HepG2 (cell line): ENCODE results near the gene COMMD7. TPM values are rescaled to one million over a fixed set of nuclear protein-coding genes. Genes with fewer than 3 reads are reported as not detected.

Experiments used
- DNMT1 ChIP-seq: sonication (generic); formaldehyde crosslinking; IDR thresholded peaks from 2 replicates; pipeline ENCODE4 v1.5.1; 2020; ENCODE audit warnings: mild to moderate bottlenecking, missing genetic modification reagents
- IRF2 ChIP-seq: IDR thresholded peaks from 2 replicates; pipeline ENCODE4 v1.6.1; 2018; ENCODE audit warnings: missing genetic modification reagents, missing compliant biosample characterization
- JARID2 ChIP-seq: sonication (generic); formaldehyde crosslinking; IDR thresholded peaks from 2 replicates; pipeline ENCODE4 v1.8.1; 2023; ENCODE audit warnings: missing genetic modification reagents, inconsistent platforms; ENCODE audit not compliant: insufficient replicate concordance
- RAD21 ChIP-seq: fragments of 450-650 bp; formaldehyde crosslinking; IDR thresholded peaks from 2 replicates; pipeline ENCODE4 v1.5.0; 2020; ENCODE audit warnings: mild to moderate bottlenecking
- SALL2 ChIP-seq: sonication (generic); formaldehyde crosslinking; IDR thresholded peaks from 2 replicates; pipeline ENCODE4 v1.8.1; 2023; ENCODE audit warnings: mild to moderate bottlenecking, missing genetic modification reagents, inconsistent platforms
- STAG1 ChIP-seq: sonication (generic); formaldehyde crosslinking; IDR thresholded peaks from 2 replicates; pipeline ENCODE4 v1.4.0; 2020; ENCODE audit warnings: missing genetic modification reagents
- ZFX ChIP-seq: sonication (generic); formaldehyde crosslinking; IDR thresholded peaks from 2 replicates; pipeline ENCODE4 v1.4.0; 2020; ENCODE audit warnings: mild to moderate bottlenecking, low read depth, missing genetic modification reagents, moderate library complexity
- ZNF781 ChIP-seq: sonication (generic); formaldehyde crosslinking; IDR thresholded peaks from 2 replicates; pipeline ENCODE4 v1.5.1; 2020; ENCODE audit warnings: borderline replicate concordance, mild to moderate bottlenecking, missing genetic modification reagents; ENCODE audit errors: not compliant biosample characterization
- polyA plus RNA-seq, 8 experiments: library from polyadenylated mRNA; depleted of rRNA in 3 of 8; stranded (reverse) in 7 of 8; unstranded in 1 of 8; fragments of >200 nt; fragmentation: Illumina TruSeq in 4 of 8; extraction: Trizol in 4 of 8; gene quantifications; 2 replicates each; pipeline versions ENCODE4 v1.2.1 to v1.2.3, GENCODE V29; 2011 to 2016; ENCODE audit warnings: low read depth in 4 of 8, missing spikeins in 1 of 8, mixed read lengths in 1 of 8; ENCODE audit not compliant: insufficient read depth in 1 of 8
- total RNA-seq, 5 experiments: library from RNA; depleted of rRNA; stranded (reverse); fragments of >200 nt; fragmentation: Illumina TruSeq; extraction: Trizol; gene quantifications; 2 replicates each; pipeline ENCODE4 v1.2.3, GENCODE V29; 2016; ENCODE audit warnings: low read depth in 1 of 5
- TF ChIP-seq, protein P1 (sequence below): sonication (generic); formaldehyde crosslinking; IDR thresholded peaks from 2 replicates; pipeline ENCODE4 v1.5.0; 2020; ENCODE audit warnings: mild to moderate bottlenecking, missing genetic modification reagents, moderate library complexity
- TF ChIP-seq, protein P2 (sequence below): sonication (generic); formaldehyde crosslinking; IDR thresholded peaks from 2 replicates; pipeline ENCODE4 v1.4.0; 2020; ENCODE audit warnings: low read depth, mild to moderate bottlenecking, missing genetic modification reagents
- TF ChIP-seq, protein P3 (sequence below): sonication (generic); formaldehyde crosslinking; IDR thresholded peaks from 2 replicates; pipeline ENCODE4 v1.4.0; 2020; ENCODE audit warnings: missing genetic modification reagents
- TF ChIP-seq, protein P4 (sequence below): sonication (generic); formaldehyde crosslinking; IDR thresholded peaks from 2 replicates; pipeline ENCODE4 v1.5.0; 2020; ENCODE audit warnings: missing genetic modification reagents, mild to moderate bottlenecking, borderline replicate concordance

COMMD7 gene
- total and polyA plus RNA-seq, 2 of the 13 experiments (the other 11 are each of a cell fraction or from before 2014, with no cell fraction given) = 42.1 to 53.3 TPM

DNA sequence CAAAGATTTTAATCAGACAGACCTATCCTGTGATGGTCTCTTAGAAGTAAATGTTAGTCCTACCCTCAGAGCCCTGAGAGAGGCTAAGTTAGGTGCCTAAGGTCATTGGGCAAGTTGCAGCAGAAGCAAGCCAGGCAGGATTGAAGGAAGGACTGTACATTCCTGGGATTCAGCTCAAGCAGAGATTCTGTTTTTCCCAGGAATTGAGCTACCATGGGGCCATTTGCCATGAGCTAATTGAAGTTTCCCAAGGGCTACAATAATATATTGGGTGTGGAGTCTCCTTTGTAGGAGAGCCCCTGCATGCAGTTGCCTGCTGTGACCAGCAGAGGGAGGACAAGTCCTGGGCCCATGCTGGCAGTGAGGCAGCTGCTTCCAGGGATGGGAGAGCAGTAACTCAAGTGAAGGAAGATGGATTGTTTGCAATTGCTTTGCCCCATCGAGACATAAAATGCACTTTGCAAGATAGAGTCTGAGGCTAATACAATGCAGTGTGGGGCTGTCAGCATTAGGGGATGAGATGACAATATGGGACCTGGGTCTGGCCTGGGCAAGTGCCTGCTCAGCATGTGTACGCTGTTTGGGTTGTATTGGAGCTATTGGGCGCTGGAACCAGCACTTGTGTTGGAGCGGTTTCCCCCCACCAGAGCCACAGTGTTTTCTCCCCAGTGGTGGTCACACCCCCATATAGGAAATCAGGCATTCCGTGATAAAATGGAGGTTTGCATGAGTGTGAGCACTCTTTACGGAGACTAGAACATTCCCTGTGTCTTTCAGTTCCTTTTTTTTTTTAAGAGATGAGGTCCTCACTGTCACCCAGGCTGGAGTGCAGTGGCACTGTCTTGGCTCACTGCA is 46.9 kb upstream of the COMMD7 start (continued):
- TF ChIP-seq, protein P1, sequence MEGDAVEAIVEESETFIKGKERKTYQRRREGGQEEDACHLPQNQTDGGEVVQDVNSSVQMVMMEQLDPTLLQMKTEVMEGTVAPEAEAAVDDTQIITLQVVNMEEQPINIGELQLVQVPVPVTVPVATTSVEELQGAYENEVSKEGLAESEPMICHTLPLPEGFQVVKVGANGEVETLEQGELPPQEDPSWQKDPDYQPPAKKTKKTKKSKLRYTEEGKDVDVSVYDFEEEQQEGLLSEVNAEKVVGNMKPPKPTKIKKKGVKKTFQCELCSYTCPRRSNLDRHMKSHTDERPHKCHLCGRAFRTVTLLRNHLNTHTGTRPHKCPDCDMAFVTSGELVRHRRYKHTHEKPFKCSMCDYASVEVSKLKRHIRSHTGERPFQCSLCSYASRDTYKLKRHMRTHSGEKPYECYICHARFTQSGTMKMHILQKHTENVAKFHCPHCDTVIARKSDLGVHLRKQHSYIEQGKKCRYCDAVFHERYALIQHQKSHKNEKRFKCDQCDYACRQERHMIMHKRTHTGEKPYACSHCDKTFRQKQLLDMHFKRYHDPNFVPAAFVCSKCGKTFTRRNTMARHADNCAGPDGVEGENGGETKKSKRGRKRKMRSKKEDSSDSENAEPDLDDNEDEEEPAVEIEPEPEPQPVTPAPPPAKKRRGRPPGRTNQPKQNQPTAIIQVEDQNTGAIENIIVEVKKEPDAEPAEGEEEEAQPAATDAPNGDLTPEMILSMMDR (CRISPR knock-in tag) = peak; percentile 100
- TF ChIP-seq, protein P2, sequence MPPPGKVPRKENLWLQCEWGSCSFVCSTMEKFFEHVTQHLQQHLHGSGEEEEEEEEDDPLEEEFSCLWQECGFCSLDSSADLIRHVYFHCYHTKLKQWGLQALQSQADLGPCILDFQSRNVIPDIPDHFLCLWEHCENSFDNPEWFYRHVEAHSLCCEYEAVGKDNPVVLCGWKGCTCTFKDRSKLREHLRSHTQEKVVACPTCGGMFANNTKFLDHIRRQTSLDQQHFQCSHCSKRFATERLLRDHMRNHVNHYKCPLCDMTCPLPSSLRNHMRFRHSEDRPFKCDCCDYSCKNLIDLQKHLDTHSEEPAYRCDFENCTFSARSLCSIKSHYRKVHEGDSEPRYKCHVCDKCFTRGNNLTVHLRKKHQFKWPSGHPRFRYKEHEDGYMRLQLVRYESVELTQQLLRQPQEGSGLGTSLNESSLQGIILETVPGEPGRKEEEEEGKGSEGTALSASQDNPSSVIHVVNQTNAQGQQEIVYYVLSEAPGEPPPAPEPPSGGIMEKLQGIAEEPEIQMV (CRISPR knock-in tag) = no peak
- peak; percentile 68 for TF ChIP-seq ZNF781
- peak; percentile 97 for TF ChIP-seq STAG1 (CRISPR knock-in tag)
- peak; percentile 45; the same call in 1 of the 2 replicates for TF ChIP-seq ZFX (CRISPR knock-in tag)
- TF ChIP-seq RAD21 (CRISPR knock-in tag) = peak; percentile 94
- TF ChIP-seq JARID2 = no peak
- TF ChIP-seq, protein P3, sequence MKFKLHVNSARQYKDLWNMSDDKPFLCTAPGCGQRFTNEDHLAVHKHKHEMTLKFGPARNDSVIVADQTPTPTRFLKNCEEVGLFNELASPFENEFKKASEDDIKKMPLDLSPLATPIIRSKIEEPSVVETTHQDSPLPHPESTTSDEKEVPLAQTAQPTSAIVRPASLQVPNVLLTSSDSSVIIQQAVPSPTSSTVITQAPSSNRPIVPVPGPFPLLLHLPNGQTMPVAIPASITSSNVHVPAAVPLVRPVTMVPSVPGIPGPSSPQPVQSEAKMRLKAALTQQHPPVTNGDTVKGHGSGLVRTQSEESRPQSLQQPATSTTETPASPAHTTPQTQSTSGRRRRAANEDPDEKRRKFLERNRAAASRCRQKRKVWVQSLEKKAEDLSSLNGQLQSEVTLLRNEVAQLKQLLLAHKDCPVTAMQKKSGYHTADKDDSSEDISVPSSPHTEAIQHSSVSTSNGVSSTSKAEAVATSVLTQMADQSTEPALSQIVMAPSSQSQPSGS (CRISPR knock-in tag) = no peak
- TF ChIP-seq DNMT1 (CRISPR knock-in tag) = peak; percentile 37; the same call in 1 of the 2 replicates
- 0 out of 2 replicates have a peak, but pooled peaks have one; percentile 51 for TF ChIP-seq IRF2 (CRISPR knock-in tag)
- 0 out of 2 replicates have a peak, but pooled peaks have one; percentile 14 for TF ChIP-seq SALL2 (CRISPR knock-in tag)
- TF ChIP-seq, protein P4, sequence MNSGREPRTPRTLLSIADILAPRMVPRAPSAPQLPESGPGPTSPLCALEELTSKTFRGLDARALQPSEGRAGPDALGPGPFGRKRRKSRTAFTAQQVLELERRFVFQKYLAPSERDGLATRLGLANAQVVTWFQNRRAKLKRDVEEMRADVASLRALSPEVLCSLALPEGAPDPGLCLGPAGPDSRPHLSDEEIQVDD (CRISPR knock-in tag) = 0 out of 2 replicates have a peak, but pooled peaks have one; percentile 55
